Suppressor macrophage treated with lipopolysaccharide for 1 hour (primary cell): ENCODE results near the gene ITIH6.
"Not testable (repeated sequence)": the region's sequence is repeated elsewhere in the genome, so short reads cannot be mapped to it uniquely, and the experiment has no call there.

ENCODE experiments used
- DNase-seq, 3 donors: peaks; one replicate each; pipeline ENCODE4 v3.0.0-alpha.2; 2020 to 2022

Gene ITIH6

GRCh38 chrX:54807524-54808108 is 9.6 kb upstream of the ITIH6 start, which contains the start of gene MAGED2:
MAGED2 (plus strand) TSS chrX:54807745; CDS start chrX:54809332, 1,587 bp downstream.
- DNase-seq = no peak

DNA sequence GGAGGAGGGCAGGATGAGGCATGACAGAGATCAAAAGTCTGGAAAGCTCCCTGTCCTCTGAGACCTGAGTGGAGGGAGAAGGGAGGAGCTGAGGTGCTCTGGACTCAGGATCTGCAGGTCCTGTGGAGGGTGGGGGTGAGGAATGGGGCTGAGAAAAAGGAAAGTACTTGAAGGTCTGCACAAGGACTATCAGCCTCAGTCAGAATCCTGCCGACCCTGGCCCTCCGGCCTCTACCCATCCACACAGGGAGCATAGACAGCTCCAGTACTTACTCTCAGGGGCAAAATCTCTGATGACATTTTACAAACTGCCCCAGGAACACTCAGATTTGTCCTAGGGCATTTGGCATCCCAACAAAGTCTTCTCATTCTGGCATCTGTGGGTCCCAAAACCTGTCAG is 991 bp upstream of the ITIH6 start:
- no peak for DNase-seq

- no peak for DNase-seq
These were observed 3.3 kb downstream of the ITIH6 start for GRCh38 chrX:54794795-54795194.

- DNase-seq = no peak
These were observed 4.0 kb downstream of the ITIH6 start for GRCh38 chrX:54794028-54794427.

DNA sequence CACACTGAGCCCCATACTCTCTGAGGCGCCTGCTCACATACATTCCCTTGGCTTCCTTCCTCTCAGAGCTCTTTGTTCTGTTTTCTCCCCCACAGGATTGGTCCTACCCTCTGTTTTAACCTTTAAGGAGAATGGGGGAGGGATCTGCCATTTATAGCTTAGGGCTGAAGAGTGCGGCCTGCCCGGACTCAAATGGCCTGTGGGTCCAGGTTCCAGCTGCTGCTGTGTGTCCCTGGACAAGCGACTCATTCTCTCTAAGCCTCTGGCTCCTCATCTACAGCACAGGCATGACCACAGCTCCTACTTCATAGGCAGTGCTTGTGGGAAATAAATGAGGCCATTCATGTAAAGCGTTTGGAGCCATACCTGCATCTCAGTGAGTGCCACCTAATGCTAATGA is 8.7 kb downstream of the ITIH6 start:
- not testable (repeated sequence) for DNase-seq

DNA sequence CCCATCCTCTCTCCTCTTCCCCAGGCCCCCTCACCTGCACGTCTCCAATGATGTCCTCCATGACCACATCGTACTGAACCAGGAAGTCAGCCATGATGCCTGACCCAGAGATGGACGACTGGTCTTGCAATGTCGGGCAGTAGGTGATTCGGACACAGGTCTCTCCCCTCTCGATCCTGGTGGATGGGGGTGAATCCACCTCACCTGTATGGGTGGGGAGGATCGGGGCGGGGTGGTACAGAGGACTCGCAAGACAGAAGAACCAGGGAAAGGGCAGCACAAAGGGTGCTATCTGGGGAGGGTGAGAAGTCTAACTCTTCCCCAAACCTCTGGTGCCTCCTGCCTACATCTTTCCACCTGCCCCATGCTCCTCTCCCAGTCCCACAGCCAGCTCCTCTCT is 9.6 kb downstream of the ITIH6 start:
- no peak for DNase-seq

DNA sequence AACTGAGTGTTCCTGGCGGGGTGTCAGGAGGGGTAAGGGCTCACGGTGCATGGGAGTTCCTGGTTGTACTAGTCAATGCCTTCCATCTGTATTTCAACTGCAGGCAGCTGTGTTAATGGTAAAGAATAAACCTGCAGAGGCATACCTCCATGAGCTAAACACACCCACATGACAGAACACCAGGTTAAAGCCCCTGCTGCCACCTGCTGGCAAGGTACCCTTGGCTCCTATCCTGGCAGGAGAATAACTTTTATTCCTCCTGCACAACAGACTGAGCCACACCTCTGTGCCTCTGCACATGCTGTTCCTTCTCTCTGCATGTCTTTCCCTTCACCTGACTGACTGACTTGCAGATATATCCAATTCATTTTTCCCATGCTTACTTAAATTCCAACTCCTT is 11.1 kb downstream of the ITIH6 start:
- no peak for DNase-seq

- peak in 1 of 3 donors; percentile 24 for DNase-seq
These were observed 12.2 kb downstream of the ITIH6 start for GRCh38 chrX:54785901-54786300.

DNA sequence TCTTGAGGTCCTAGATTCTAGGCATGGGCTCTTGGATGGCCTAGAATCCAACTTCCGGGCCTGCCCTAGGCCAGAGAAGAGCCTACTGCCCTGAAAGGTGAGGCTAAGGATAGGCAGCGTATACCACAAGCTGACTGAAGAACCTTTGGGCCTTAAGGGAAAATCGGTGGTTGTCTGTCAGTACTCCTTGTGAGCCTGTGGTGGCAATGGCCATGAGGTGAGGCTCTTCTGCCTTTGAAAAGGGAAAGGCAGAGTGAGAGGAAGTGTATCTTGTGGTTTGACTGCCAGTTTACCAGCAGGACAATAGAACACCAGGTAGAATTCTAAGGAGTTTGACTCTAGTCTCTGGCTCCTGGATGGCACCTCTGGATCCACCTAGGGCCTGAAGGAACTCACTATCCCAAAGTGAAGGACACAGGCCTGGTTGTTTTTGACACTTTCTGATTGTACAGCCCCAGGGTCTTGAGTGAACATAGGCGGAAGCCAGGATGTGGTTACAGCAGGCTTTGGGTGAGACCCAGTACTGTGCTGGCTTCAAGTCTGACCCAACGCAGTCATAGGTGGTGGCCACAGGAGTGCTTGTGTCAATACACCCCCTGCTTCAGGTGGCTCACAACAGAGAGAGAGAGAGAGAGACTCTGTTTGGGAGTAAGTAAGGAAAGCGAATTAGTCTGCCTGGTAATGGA is 20.9 kb downstream of the ITIH6 start:
- no peak for DNase-seq

DNA sequence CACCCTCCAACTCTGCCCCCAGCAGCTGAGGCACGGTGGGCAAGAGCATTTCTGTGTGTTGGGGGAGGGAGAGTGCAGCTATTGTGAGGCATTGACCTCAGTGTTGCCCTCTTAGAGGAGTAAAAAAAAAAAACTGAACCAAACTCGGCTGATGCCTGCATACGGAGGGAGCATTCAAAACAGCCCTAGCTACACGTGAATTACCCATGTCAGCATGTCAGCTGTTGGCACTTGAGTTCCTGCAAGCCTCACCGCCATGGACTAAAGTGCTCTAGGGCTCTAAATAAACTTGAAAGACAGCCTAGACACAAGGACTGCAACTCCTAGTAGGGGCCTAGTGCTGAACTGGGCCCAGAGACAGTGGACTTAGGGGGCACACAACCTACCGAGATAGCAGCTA is 22.0 kb downstream of the ITIH6 start:
- DNase-seq = no peak

DNA sequence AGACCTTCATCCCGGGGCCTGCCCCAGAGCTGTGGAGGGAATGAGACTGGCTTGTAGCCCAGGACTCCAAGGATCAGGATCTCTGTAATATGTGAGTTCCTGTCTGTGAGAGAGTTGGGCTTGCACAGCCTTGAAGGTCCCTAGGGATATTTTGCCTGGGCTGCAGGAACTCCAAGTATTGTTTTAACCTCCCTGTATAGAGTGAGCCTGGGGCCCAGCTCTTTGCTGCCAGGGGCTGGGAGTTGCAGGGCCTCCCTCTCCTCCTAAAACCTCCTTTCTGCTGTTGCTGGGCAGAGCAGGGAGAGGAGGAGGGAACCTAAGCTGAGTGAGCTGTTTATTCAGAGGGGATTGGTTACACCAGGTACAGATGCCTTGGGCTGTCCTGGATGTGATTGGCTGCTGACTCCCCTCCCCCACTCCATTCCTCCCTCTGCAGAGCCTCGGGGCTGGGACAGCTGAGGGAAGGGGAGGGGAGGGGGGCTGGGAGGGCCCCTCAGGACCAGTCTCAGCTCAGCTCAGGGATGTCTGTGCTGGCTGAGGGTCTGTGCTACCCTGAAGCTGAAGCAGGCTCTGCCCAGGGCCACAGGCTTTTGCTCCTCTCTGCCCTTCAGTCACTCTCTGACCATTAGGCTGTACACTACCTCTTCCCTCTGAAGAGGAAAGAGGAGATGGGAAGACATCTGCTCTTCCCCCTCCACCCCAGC is 23.5 kb downstream of the ITIH6 start:
- DNase-seq = not testable (repeated sequence)

- no peak for DNase-seq
These were observed 39.7 kb downstream of the ITIH6 start for GRCh38 chrX:54758114-54759055.

GRCh38 chrX:54754854-54755253 is 43.2 kb downstream of the ITIH6 start:
- no peak for DNase-seq

DNA sequence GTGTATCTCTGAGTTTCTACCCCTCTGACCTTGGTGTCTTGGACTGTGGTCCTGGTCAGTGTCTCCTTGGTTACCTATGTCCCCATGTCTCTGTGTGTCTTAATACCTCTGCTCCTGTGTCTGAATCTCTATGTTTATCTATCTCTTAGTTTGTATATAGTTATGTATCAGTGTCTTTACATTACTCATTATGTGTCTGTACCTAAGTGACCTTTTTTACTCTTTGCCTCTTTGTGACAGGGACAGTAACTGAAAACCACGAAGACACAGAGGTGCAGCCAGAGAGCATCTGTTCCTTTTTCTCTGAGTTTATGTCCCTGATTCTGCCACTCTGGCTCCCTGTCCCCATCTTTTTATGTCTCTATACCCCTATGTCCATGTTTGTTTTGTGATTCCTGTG is 49.4 kb downstream of the ITIH6 start:
- no peak for DNase-seq

DNA sequence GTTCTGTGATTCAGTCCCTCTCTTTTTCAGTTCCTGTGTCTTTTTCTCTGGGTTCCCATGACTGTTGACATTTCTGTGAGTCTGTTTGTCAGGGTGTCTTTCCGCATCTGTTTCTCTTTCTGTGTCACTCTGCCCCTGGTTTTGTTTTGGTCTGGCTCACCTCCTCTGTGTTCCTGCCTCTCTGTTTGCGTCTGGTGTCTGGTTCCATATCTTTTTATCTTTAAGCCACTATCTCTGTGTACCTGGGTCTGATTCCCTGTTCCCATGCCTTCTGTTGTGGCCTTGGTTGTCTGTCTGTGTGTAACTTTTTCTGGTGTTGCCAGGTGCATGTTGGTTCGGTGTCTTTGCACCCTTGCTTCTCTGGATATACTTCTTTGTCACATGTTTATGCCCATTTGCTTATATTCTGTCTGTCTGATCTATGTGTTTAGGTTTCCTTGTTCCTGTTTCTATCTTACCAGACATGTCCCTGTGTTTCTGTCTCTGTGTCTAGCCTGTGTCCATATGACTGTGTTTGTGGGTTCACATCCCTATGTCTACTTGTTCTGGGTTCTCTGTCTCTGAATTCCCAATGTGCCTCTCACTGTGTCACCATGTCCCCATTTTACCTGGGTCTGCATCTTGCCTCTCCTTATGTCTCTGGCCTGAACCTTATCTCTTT is 50.2 kb downstream of the ITIH6 start:
- DNase-seq = no peak

DNA sequence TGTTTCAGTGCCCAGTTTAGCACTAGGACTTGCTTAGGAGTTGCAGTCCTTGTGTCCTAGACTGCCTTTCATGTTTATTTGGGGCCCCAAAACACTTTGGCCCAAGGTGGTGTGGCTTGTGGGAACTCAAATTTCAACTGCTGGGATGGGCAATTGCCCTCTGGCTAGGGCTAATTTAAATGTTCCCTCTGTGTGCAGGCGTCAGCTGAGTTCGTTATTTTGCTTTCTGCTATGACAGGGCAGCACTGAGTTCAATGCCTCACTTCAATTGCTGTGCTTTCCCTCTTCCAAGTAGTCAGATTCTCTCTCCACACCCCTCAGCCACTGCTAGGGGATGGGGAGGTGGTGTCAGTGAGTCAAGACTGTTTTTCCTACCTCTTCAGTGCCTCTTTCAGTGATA is 51.1 kb downstream of the ITIH6 start:
- no peak for DNase-seq

DNA sequence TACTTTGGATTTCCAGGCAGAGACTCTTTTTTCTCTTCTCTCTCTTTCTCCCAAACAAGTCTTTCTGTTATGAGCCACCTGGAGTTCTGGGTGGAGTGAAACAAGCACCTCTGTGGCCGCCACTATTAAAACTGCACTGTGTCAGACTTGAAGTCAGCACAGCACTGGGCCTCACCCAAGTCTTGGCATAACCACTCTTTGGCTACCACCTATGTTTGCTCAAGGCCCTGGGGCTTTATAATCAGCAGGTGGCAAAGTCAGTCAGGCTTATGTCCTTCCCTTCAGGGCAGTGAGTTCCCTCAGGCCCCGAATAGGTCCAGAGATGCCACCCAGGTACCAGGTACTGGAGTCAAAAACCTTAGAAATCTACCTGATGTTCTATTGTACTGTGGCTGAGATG is 52.4 kb downstream of the ITIH6 start:
- DNase-seq = no peak

- DNase-seq = not testable (repeated sequence)
These were observed 59.5 kb downstream of the ITIH6 start for GRCh38 chrX:54738567-54738966.

DNA sequence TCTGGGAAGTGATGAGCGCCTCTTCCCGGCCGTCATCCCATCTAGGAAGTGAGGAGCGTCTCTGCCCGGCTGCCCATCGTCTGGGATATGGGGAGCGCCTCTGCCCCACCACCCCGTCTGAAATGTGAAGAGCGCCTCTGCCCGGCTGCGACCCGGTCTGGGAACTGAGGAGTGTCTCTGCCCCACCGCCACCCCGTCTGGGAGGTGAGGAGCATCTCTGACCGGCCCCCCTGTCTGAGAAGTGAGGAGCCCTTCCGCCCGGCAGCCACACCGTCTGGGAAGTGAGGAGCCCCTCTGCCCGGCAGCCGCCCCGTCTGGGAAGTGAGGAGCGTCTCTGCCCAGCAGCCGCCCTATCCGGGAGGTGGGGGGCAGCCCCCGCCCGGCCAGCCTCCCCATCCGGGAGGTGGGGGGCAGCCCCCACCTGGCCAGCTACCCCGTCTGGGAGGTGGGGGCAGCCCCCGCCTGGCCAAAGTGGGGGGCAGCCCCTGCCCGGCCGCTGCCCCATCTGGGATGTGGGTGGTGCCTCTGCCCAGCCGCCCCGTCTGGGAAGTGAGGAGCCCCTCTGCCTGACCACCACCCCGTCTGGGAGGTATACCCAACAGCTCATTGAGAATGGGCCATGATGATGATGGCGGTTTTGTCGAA is 61.6 kb downstream of the ITIH6 start:
- DNase-seq = not testable (repeated sequence)

DNA sequence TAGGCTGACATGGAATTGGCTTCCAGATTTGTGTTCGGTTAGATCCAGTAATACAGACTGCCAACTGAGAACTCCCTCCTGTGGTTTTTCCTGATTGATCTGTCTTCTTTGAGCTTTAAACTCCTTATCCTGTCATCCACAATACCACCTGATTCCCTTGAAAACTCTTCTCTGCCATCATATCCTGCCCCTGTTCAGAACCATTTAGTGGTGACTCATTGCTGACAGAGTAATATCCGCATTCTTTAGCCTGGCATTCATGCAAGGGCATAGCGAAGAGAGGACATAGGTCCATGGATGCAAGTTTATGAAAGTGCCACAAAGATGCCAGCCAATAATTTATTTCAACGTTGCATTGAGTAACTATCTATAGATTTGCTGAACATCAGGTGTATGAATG is 76.6 kb downstream of the ITIH6 start:
- no peak for DNase-seq

GRCh38 chrX:54715621-54716020 is 82.4 kb downstream of the ITIH6 start:
- DNase-seq = no peak

GRCh38 chrX:54714424-54714823 is 83.6 kb downstream of the ITIH6 start:
- no peak for DNase-seq
